Activated T-helper 2 cell treated with anti-CD3 and anti-CD28 coated beads, Interferon-gamma antibody, Interleukin-2, Interleukin-4, amounts not matched to agents 10 μg/mL and 5 μg/mL and 100 μg/mL, durations not matched to agents 14 hours and 24 hours and 36 hours (primary cell): Measurements from ENCODE around the gene CSMD2. TPM values are rescaled to one million over a fixed set of nuclear protein-coding genes. Genes with fewer than 3 reads are reported as not detected.

Experiments used
- DNase-seq: peaks from one replicate; pipeline ENCODE4 v3.0.0; 2021; ENCODE audit warnings: low spot score
- H3K27ac Mint-ChIP-seq: one replicate; pipeline ENCODE4 v1.8.0; 2021; ENCODE audit warnings: mixed read lengths
- H3K27me3 Mint-ChIP-seq: one replicate; pipeline ENCODE4 v1.8.0; 2021; ENCODE audit warnings: low read depth, mixed read lengths
- H3K36me3 Mint-ChIP-seq: one replicate; pipeline ENCODE4 v1.8.0; 2021; ENCODE audit warnings: low read depth, mixed read lengths
- H3K4me1 Mint-ChIP-seq: one replicate; pipeline ENCODE4 v1.8.0; 2021; ENCODE audit warnings: low read depth, mixed read lengths
- H3K4me3 Mint-ChIP-seq: one replicate; pipeline ENCODE4 v1.8.0; 2021; ENCODE audit warnings: low read depth, mild to moderate bottlenecking, moderate library complexity, mixed read lengths
- H3K9me3 Mint-ChIP-seq: one replicate; pipeline ENCODE4 v1.8.0; 2021; ENCODE audit warnings: mixed read lengths
- intact Hi-C: fragments of 100-400 bp; cut with micrococcal nuclease; formaldehyde crosslinking; loops from one replicate; pipeline ENCODE4 v1.15.1; 2023
- total RNA-seq: library from RNA; stranded (reverse); gene quantifications from 2 replicates; pipeline ENCODE4 v1.2.3, GENCODE V29; 2022

The CSMD2 gene
- total RNA-seq, 1 donor from 2014 or later = not detected

DNA sequence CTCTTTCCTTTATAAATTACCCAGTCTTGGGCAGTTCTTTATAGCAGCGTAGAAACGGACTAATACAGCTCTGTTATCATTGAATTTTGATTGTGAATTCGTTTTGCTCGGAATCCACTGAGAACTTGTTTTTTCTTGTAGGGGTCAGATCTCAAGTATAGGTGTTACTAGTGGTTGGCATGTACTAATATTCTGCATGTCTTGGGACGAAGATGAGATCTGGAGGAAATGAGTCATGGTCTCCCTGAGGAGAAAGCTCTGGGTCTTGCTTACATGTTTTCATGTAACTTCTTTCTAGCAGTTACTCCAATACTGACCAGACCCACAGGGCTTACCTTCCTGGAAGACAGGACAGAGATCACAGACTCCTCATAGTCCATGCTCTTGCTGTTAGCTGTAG is 662.3 kb downstream of the CSMD2 start:
- Mint-ChIP-seq H3K4me1 (no peaks in the 10 kb centered on the region), H3K4me3 (no peak overlapping the region), H3K27me3 (no peaks in the 10 kb centered on the region), H3K9me3 (peaks cover 15% of the 10 kb centered on the region), H3K36me3 (no peaks in the 10 kb centered on the region), H3K27ac (no peak overlapping the region)
- intact Hi-C loops = no loop called here
- DNase-seq = no peak

- intact Hi-C loops = no loop called here
- Mint-ChIP-seq H3K9me3 (peaks cover 22% of the 10 kb centered on the region), H3K27ac (no peak overlapping the region), H3K27me3 (no peaks in the 10 kb centered on the region), H3K4me3 (no peak overlapping the region), H3K36me3 (no peaks in the 10 kb centered on the region), H3K4me1 (no peaks in the 10 kb centered on the region)
- no peak for DNase-seq
These were observed 663.3 kb downstream of the CSMD2 start for GRCh38 chr1:33501774-33502173.

DNA sequence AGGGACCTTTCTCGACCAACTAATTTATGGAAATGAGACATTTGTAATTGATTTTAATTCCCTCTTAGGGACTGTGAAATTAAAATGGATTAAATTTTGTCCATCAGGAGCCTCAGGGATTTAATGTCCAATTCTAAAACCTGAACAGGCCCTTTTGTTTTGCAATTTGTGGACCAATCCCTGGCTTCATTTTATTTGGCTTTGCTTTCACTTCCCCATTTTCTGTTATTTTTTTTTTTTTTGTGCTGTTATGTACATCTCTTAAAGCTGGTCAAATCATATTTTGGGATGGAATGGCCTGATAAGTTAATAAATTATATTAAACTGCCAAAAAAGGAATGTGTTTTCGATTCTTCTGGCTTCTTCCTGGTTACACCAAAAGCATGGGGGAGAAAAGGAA is 663.7 kb downstream of the CSMD2 start:
- intact Hi-C loops = no loop called here
- no peaks in the 10 kb centered on the region for H3K27me3 Mint-ChIP-seq

DNA sequence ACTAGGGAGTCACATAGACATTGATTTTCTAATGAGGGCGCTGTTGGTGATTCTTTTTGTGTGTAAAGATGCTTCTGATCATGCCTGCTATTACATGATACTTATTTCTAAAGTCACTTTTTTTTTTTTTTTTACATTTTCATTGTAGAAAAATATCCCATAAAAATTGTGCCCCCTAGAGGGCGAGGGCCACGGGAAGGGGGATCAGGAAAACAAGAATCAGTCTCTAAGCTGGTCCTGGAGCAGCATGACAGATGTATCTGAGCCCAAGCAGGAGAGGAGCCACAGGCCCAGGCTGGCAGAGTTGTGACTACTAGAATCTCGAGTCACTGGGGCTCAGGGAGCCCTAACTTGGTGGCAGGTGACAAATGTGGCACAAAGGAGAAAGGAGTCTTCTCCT is 664.5 kb downstream of the CSMD2 start:
- H3K9me3 Mint-ChIP-seq = peaks cover 32% of the 10 kb centered on the region
- intact Hi-C loops = no loop called here
- H3K36me3 Mint-ChIP-seq = no peaks in the 10 kb centered on the region
- H3K4me1 Mint-ChIP-seq = no peaks in the 10 kb centered on the region
- no peak overlapping the region for H3K27ac Mint-ChIP-seq
- no peak overlapping the region for H3K4me3 Mint-ChIP-seq
- DNase-seq = no peak
- no peaks in the 10 kb centered on the region for H3K27me3 Mint-ChIP-seq

More for the DNA sequence above, 663.7 kb downstream of the CSMD2 start:
- Mint-ChIP-seq H3K9me3 (peaks cover 24% of the 10 kb centered on the region), H3K27ac (no peak overlapping the region), H3K4me1 (no peaks in the 10 kb centered on the region), H3K36me3 (no peaks in the 10 kb centered on the region), H3K4me3 (no peak overlapping the region)
- no peak for DNase-seq

GRCh38 chr1:33497410-33497809 is 667.6 kb downstream of the CSMD2 start:
- H3K4me3 Mint-ChIP-seq = no peak overlapping the region

DNA sequence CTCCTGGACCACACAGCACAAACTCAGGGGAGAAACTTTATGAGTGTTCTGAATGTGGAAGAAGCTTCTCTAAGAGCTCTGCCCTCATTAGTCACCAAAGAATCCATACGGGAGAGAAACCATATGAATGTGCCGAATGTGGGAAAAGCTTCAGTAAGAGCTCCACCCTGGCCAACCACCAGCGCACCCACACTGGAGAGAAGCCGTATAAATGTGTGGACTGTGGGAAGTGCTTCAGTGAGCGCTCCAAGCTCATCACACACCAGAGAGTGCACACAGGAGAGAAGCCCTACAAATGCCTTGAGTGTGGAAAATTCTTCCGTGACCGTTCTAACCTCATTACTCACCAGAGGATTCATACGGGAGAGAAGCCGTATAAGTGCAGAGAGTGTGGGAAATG is 670.1 kb downstream of the CSMD2 start:
- peaks cover 46% of the 10 kb centered on the region for H3K36me3 Mint-ChIP-seq
- DNase-seq = no peak
- no peaks in the 10 kb centered on the region for H3K27me3 Mint-ChIP-seq
- H3K4me3 Mint-ChIP-seq = no peak overlapping the region
- peaks cover 69% of the 10 kb centered on the region for H3K9me3 Mint-ChIP-seq
- no peaks in the 10 kb centered on the region for H3K4me1 Mint-ChIP-seq
- intact Hi-C loops = no loop called here
- no peak overlapping the region for H3K27ac Mint-ChIP-seq

More at GRCh38 chr1:33497410-33497809, 667.6 kb downstream of the CSMD2 start:
- DNase-seq = no peak
- H3K27me3 Mint-ChIP-seq = no peaks in the 10 kb centered on the region
- no peak overlapping the region for H3K27ac Mint-ChIP-seq
- peaks cover 58% of the 10 kb centered on the region for H3K9me3 Mint-ChIP-seq
- peaks cover 26% of the 10 kb centered on the region for H3K36me3 Mint-ChIP-seq
- intact Hi-C loops = no loop called here
- H3K4me1 Mint-ChIP-seq = no peaks in the 10 kb centered on the region

DNA sequence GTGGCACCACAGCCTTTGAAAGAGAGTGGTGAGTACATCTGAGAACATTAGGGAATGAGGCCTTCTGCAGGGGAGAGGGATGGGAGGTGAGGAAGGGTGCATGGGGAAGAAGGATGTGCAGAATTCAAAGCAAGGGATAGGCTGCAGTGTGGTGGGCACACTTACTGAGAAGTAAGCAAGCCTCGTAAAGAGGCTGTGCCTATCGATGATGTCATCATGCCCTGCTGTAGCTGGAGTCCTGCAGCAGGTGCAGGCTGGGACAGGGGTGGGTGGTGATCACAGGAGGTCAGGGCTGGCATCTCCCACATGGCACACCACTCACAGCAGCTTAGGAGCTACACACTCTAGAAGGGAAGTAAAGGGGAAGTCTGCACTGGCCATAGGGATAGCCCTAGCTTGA is 676.4 kb downstream of the CSMD2 start:
- H3K27me3 Mint-ChIP-seq = no peaks in the 10 kb centered on the region
- H3K9me3 Mint-ChIP-seq = peaks cover 41% of the 10 kb centered on the region
- no peak overlapping the region for H3K4me3 Mint-ChIP-seq
- DNase-seq = no peak
- no peaks in the 10 kb centered on the region for H3K4me1 Mint-ChIP-seq
- no peak overlapping the region for H3K27ac Mint-ChIP-seq
- intact Hi-C loops = no loop called here
- H3K36me3 Mint-ChIP-seq = peaks cover 71% of the 10 kb centered on the region

DNA sequence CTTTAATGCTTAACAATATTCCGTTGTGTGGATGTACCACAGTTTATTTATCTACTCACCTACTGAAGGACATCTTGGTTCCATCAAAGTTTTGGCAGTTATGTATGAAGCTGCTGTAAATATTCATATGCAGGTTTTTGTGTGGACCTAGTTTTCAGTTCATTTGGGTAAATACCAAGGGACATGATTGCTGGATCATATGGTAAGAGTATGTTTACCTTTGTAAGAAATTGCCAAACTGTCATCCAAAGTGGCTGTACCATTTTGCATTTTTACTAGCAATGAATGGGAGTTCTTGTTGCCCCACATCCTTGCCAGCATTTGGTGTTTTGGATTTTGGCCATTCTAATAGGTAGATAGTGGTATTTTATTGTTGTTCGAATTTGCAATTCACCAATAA is 682.6 kb downstream of the CSMD2 start:
- intact Hi-C loops = no loop called here
- Mint-ChIP-seq H3K27ac (no peak overlapping the region), H3K36me3 (peaks cover 27% of the 10 kb centered on the region), H3K27me3 (no peaks in the 10 kb centered on the region), H3K9me3 (peaks cover 14% of the 10 kb centered on the region), H3K4me3 (no peak overlapping the region), H3K4me1 (no peaks in the 10 kb centered on the region)
- no peak for DNase-seq

DNA sequence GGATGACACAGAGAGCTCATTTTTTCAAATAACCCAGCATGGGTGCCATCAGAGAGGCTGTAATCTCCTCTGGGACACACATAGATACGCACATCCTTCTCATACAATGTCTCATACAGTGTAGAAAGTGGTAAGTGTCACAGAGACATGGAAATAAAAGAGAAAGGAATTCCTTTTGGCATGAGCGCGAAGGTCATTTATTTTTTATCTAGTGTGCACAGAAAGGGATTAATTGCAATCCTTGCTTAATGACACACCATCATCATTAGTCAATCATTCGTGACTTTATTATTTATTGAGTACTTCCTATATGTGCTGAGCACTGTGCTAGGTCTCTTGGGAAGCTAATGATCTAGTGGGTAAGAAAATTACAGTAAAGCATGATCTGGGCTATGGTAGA is 687.6 kb downstream of the CSMD2 start:
- Mint-ChIP-seq H3K27me3 (no peaks in the 10 kb centered on the region), H3K36me3 (no peaks in the 10 kb centered on the region), H3K27ac (no peak overlapping the region), H3K9me3 (no peaks in the 10 kb centered on the region), H3K4me3 (no peak overlapping the region), H3K4me1 (peaks cover 7% of the 10 kb centered on the region)
- no peak for DNase-seq
- intact Hi-C loops = no loop called here

DNA sequence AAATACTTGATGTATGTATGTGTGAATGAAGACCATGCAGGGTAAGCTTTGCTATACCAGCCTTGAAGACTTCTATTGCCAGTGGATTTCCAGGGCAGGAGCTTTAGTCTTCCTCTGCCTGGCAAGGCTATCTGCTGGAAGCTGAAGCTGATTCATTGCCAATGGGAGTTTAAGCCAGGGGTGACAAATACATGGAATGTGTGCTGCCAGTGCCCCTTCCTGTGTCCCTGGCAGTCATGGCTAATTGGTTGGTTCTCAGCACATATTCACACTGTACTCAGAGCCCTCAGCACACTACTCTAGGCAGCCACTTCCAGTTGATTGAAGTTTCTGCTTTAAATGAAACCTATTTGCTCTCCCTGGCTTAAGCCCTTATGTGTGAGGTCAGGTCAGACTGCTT is 691.1 kb downstream of the CSMD2 start:
- H3K9me3 Mint-ChIP-seq = no peaks in the 10 kb centered on the region
- no peak overlapping the region for H3K27ac Mint-ChIP-seq
- H3K27me3 Mint-ChIP-seq = no peaks in the 10 kb centered on the region
- H3K4me3 Mint-ChIP-seq = peak overlapping the region; percentile 81
- no peak for DNase-seq
- H3K4me1 Mint-ChIP-seq = peaks cover 30% of the 10 kb centered on the region
- H3K36me3 Mint-ChIP-seq = no peaks in the 10 kb centered on the region
- intact Hi-C loops = loop anchor here (5.0 kb wide), 3 partner anchors 107 to 177 kb away; no protein-coding TSS in a partner anchor

DNA sequence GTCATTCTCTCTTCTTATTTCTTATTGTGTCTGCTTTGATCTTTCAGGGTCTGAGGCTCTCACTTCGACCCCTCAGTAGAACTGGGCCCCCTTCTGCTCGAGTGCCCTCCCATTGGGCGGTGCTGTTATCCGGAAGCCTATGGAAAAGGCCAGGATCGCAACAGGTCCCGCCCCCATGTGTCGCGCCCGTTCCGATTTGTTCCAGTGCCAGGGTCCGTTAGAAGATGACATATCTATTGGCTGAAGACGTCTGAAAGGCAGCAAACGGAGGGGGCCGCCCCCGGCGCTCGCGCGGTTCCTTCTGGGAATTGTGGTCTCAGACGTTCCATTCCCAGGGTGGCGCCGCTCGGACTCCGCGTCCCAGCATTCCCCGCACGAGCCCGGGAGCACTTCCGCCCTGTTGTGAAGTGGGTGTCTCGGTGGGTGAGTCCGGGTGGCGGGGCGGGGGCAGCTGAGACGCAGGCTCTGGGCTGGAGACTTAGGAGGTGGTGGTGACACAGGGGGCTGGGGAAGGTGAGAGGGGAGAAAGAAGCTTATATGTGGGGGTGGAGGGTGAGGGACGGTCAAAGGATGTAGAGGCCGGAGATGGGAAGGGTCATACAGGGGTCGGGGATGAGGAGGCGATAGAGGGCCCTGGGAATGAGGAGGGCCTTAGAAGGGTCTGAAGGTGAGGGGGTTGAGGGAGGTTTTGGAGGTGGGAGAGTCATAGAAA is 692.6 kb downstream of the CSMD2 start, which contains the start of gene ZSCAN20:
ZSCAN20 (plus strand) TSS at position 377 of the 712 bp plus-strand sequence. CDS start 6,644 bp downstream, outside the sequence.
- Mint-ChIP-seq H3K9me3 (no peaks in the 10 kb centered on the region), H3K27me3 (no peaks in the 10 kb centered on the region), H3K4me1 (peaks cover 30% of the 10 kb centered on the region), H3K4me3 (peak within 1 kb of the TSS; percentile 81), H3K36me3 (no peaks in the 10 kb centered on the region), H3K27ac (peak within 1 kb of the TSS; percentile 43)
- peak; percentile 82 for DNase-seq
- intact Hi-C loops = loop anchor here (5.0 kb wide), 3 partner anchors 105 to 175 kb away; no protein-coding TSS in a partner anchor

DNA sequence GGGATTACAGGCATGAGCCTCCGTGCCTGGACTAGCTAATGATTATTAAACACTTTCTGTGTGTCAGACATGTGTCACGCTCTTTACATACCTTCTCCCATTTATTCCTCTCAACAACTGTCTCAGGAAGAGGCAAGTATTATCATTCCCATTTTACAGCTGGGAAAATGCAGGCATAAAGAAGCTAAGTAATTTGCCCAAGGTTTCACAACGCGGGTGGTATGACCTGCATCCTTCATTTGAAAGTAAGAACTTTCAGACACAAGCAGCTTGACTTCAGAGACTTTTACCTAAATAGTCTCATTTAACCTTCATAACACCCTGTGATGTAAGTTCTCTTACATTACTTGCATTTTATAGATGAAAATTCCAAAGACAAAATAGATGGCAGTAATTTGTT is 693.6 kb downstream of the CSMD2 start:
- Mint-ChIP-seq H3K27me3 (no peaks in the 10 kb centered on the region), H3K36me3 (no peaks in the 10 kb centered on the region), H3K27ac (no peak overlapping the region), H3K4me3 (peak overlapping the region; percentile 16), H3K9me3 (no peaks in the 10 kb centered on the region), H3K4me1 (peaks cover 30% of the 10 kb centered on the region)
- intact Hi-C loops = loop anchor here (5.0 kb wide), 3 partner anchors 104 to 174 kb away; no protein-coding TSS in a partner anchor
- no peak for DNase-seq

GRCh38 chr1:33470495-33471012 is 694.5 kb downstream of the CSMD2 start:
- Mint-ChIP-seq H3K4me1 (peaks cover 30% of the 10 kb centered on the region), H3K9me3 (no peaks in the 10 kb centered on the region), H3K4me3 (no peak overlapping the region), H3K27me3 (no peaks in the 10 kb centered on the region), H3K27ac (no peak overlapping the region), H3K36me3 (no peaks in the 10 kb centered on the region)
- intact Hi-C loops = loop anchor here (5.0 kb wide), 3 partner anchors 103 to 173 kb away; no protein-coding TSS in a partner anchor
- peak; percentile 53 for DNase-seq
